HG03575 (cell line): ENCODE results near the gene AATF.

Experiments used
- ATAC-seq: cut with Tn5 transposase; IDR thresholded peaks from one replicate; pipeline ENCODE4 v1.9.1; 2021; ENCODE audit not compliant: unreplicated experiment, insufficient number of reproducible peaks, low FRiP score; ENCODE audit errors: extremely low read depth

The AATF gene

DNA sequence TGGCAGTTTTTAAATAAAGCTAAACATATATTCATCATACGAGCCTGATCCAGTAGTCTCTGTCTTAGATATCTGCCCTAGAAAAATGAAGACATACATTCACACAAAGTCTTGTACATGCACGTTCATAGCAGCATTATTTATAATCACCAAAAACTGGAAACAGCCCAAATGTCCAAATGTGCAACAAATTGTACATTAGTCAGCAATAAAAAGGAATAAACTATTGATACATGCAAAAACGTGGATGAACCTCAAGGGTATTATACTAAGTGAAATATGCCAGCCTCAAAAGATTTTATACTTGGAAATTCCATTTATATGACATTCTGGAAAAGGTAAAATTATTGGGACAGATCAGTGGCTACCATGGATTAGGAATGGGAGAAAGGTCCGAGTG is 22.8 kb downstream of the AATF start:
- no peak for ATAC-seq

DNA sequence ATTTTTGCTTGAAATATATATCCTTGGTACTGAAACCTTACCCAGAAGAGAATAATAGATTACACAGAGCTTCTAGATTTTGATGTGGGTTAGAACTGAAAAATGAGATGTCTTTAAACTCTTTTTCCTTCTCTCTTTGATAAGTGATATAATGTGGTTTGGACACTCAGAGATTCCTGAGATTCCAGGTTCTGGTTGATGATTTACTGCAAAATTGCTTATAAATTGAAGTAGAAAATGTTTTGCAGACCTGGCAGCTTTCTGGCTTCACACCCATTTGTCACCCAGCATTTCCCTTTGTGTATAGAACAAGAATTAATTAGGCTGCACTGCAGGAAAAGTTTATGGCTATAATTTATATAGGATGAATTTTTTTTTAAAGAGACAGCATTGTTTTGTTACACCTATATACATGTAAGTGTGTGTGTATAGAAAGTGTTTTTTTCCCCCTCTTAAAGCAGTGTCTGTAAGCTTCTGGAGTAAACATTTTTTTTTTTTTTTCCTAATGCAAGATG is 23.5 kb downstream of the AATF start:
- no peak for ATAC-seq

DNA sequence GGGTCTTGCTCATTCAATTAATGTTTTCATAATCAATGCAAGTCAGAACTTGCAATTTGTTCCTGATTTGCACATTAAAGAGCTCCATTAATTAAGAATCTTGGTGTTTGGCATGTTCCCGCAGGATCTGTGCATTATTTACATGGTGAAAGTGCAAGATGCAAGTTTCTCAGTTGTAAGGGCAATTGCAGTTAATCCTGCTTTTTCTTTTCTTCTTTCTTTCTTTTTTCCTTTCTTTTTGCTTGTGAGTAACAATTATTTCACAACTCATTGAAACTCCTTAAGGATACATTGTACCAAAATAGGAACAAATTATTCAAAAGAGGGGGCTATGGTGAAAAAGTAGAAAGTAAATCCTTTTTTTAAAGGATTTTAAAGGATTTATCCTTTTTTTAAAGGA is 24.2 kb downstream of the AATF start:
- no peak for ATAC-seq

DNA sequence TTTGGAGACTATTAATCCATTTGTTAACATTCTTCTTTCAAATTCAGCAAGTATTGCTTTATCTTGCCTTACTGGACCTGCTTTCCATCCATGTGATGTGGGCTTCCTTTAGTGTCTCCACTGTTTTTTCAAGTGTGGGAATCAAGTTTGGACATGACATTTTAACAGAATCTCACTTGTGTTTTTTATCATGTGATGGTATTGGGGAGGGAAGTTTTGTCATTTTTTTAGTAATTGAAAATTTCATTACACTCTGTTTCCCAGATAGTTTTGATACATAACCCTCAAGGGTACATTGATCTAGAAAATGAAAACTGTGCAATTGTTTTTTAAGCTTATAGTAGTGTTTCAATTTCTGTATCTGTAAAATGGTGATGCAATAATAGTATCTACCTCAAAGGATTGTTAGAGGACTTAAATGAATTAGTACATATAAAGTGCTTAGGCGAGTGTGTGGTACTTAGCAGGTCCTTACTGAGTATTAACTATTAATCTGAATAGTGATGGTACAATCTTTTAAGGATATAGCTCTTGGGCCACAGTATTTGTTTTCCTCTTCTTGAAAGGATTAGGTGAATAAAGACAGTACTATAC is 27.3 kb downstream of the AATF start:
- no peak for ATAC-seq

DNA sequence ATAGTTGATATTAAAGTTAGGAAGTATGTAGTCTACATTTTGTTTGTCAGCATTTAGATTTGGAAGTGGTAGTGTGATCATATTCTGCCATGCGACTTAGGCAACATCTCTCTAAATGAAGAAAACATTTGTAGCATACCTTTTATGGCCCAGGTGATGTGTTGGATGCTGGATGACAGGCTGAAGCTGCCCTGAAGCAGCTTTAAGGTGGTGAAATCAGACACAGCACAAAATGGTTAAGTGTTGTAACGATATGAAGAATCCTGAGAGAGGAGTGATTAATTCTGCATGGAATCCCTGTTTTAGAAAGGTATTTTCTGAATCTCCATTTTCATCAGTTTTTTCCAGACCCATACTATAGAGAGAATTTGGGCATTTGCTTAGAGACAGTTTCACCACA is 28.3 kb downstream of the AATF start:
- no peak for ATAC-seq

DNA sequence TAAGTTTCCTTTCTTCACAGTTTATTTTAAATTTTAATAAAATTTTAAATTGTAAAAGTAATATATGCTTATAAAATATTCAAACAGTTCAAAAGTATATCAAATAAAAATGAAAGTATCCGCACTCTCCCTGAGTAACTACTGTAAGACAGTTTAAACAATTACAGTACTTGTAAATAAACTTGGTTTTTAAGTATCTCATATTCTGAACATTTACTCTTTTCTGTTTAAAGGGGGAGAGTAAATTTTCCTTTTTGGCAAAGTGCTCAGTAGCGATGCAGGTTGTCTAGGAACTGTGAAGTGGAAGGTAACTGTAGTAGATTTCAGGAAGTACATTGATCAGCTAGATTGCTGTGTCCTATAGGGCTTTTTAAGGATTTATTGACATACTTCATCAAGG is 28.8 kb downstream of the AATF start:
- ATAC-seq = no peak

DNA sequence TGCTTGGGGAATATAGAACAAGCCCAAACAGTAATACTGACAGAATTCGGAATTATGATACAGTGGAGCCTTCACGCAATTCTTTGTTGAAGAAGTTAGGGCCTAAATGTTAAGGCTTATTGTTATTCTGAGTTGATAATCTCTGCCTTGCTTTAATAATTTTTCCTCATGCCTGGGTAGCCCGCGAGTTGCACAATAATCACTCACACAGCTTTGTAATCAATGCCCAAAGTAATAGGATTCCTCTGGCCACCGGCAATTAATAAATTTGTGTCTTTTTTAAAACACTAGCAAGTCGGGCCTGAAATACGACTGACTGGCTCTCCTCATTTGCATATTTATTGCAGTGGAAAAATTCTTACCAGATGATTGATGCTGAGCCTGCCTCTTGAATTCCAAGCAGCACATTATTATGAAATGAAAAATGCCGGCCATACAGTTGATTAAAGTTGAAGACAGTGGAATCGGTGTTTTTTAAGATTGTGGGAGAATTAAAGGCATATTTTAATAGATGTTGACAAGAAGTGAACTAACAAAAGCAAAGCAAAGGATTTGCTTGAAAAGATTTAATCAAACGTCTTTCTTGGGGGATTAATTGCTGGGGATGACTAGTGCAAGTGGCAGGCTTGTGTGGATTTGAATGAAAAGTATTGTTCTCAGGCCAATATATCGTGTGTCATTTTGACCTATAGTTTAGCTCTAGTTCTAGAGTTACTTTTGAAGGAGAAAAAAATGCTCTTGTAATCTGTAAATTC is 30.2 kb downstream of the AATF start:
- ATAC-seq = no peak

DNA sequence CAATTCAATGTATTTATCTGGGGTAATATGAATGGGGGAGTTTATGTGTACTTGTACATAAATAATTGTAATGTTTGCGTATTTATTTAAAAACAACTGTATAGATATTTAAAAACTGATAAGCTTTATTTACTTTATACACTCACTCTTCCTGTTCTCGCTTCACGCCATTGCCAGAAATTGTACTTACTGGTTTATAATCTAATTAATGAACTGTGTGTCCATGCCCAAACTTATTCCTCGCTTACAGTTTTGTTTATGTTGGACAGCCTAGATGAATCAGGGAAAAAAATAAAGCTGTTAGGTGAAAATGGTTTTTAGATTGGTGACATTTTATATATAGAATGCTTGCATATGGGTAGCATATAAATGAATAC is 30.8 kb downstream of the AATF start:
- no peak for ATAC-seq

DNA sequence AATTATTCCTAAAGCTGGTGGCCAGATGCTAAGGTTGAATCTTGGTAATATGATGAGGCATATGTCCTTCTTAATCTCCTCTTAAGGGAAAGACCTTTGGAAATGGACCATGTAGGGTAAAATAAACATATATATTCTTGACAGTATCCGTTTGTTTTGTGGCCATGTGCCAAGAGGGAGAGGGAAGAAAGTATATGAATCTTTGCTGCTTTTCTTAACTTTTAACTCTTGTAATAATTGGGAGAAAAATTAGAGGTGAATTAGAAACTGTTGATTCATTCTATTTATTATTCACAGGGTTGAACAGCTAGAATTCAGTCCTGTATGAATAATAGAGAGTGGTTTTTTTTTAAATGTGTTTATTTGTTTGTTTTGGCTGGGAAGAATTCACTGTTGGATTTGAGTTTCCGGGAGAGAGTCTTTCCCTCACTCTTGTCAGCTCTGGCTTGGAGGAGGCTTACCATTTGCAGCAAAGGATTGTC is 31.6 kb downstream of the AATF start:
- no peak for ATAC-seq

DNA sequence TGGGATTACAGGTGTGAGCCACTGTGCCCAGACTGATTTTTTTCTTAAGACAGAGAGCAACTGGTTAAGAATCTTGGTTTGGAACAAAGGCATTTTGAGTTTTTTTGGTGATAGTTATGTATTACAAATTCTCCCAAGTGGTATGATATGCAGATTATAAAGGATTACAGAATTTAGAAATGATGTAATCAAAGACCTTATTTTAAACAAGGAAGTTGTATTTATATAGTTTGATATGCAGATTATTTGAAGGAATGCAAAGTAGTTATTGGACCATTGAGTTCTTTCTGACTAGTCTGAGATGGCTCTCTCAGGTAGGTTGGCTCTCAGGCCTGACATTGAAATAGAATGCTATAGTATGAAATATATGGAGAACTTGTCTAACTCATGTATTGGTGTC is 34.9 kb downstream of the AATF start:
- no peak for ATAC-seq

DNA sequence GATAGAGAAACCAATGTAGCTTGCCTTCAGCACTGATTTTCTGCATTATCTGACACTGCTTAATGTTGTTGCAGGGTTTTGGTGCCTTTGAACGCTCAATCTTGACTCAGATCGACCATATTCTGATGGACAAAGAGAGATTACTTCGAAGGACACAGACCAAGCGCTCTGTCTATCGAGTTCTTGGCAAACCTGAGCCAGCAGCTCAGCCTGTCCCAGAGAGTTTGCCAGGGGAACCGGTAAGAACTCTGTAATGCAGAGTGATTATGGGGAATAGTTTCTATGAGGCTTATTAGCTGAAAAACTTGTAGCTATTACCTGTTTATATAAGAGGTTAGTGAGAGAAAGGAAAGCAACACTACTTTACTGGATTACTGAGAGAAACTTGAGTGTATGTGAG is 40.4 kb downstream of the AATF start:
- no peak for ATAC-seq

DNA sequence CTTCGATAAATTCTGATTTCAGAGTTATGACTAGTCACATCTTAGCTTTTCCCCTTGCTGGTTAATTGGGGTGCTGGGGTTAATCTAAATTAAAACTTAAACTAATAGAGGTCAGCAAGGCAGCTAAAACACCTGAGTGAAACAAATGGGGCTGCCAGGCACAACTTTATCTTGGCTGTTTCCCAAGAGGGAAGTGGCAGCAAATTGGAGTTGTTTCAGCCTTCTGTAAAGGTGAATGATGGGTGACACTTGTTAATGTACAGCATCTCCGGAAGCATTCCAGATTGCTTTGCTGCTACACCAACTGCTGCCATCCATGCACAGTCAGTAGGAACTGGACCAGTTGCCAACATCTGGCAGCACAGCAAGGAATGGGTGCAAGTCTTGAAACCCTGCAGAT is 43.9 kb downstream of the AATF start:
- no peak for ATAC-seq

DNA sequence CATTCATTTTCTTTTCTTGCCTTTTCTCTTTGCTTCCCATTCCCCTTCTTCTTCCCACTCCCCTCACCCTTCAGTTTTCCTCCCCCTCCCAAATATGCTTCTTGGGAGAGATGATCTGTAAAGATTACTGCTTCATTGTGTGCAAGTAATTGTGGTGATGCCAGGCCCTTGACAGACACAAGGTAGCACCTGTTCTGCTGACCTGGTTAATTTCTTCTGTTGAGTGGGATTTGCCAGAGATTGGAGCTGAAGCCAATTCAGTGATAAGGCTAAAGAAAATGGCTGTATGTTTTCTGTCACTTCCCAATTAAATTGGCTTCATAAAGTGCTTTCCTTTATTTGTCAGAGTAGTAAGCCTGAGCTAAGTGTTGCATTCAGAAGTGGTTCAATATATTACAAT is 44.5 kb downstream of the AATF start:
- no peak for ATAC-seq

DNA sequence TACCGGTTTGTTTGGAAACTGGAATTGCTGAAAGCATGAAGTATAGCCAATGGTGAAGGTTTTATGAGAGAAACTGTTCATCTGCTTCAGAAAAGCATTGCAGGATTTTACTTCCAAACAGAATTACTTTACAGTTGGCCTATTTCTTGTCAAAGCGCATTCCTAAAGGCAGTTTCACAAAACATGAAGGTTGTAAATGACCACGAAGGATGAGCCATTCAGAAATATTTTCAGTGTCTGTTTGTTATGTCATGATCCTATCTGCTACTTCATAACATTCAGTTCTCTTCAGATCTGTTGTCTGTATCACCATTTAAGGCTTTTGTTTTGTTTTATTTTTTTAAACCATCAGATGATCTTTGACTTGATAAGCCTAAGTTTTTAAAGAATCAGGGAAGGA is 45.7 kb downstream of the AATF start:
- ATAC-seq = no peak

DNA sequence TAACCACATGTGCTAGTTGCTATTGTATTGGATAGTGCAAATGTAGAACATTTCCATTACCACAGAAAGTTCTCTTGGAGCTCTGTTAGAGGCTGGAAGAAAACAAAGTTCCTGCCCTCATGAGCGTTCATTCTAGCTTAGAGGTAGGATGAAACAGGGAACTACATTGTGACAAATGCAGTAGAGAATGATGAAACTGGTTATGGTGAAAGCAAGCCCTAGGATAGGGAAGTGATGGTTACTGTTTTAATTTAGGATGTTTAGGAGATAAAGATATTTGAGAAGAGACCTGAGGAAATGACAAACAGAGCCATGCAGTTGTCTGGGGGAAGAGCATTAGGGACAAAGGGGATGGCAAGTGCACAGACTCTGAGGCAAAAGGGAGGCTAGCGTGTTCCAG is 50.7 kb downstream of the AATF start:
- ATAC-seq = no peak

DNA sequence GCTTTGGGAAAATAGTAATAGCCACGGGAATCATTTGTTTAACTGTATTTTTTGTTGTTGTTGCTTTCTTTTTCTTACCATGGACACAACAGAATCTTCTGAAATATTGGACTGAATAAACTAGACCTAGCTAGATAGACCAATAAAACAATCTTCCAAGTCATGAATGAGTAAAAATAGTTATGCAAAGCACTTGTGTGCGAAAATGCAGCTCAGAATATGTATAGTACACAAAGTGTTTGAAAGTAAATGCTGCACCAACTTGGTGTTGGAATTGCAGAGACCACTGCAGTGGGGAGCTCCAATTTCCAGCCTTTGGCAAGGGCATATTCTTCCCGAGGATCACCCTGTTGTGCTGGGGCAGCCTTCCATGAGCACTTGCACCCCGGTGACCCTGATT is 68.0 kb downstream of the AATF start:
- ATAC-seq = no peak

DNA sequence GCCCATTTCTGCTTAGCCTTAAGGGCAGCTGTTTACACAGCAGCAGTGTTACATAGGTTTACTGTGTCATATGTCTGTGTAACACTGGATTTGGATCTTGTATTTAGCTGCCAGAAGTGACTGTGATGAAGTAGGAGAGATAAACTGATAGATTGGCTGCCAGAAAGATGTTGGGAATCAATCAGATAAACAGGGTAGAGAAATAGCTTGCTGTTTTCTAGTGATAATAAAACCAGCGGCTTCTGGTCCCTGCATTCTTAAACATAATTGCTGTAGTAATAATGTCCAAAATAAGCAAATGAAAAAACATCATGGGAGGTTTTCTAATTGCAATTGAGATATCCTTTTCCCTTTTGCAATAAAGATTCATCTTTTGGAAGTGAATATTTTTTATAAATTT is 68.7 kb downstream of the AATF start:
- ATAC-seq = no peak

DNA sequence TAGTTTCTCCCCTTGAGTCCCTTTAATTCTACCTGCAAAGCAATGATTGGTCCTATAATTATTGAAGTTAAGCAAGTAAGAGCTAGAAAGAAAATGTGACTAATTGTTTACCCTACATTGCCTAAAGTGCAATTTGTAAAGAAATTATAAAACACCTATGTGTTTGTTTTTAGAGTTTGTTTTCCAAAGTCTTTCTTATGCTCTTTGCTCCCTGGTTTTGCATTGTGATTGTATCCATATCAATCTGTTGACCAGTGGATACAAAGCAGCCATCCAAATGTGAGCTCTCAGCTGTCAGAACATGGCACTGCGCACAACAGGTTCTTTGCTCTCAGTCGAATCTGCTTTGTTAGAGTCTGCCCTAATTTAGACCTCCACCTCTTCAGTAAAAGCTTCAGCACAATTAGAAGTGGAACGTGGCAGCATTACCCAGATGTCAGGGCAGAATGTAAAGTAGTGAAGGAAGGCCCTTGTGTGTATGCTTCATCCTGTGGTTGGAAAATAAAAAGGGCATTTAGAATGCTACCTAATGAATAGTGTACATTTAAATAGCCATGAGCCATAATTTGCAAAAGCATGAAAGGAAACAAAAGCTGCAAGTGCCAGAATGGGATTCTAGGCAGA is 70.5 kb downstream of the AATF start:
- no peak for ATAC-seq

DNA sequence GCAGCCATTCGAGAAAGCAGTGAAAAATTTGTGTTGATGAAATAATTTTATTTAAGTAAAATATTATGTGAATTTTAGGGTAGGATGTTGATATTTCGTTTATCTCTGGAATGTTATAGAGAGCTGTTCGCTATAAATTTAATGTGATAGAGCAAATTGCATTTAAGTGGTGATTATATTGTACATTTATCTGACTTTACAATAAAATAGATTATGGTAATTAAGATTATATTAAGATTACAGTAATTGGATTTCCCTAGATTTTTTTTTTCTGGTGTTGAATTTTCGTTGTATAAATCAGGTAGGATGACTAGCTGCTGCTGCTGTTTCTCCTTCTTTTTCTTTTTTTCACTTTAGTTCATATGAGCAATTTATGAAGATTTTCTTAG is 71.0 kb downstream of the AATF start:
- no peak for ATAC-seq

DNA sequence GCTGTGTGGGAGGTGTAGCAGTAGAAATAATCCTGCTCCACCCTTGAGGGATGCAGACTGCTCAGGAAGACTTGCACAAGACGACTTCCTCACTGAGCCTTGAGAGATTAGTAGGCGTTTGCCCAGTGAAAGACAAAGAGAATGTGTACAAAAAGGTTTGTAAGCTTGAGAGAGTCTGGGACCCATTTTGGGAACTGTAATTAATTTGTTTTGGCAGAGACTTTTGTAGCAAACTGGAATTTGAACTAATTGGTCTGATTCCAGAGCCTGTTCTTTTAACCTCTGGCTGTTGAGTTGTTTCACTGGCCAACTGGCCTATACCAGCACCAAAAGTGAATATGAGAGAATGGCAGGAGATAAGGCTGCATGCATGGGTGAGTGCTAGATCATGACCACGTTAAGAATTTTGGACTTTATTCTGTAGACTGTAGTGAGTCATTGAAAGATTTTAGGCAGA is 75.5 kb downstream of the AATF start:
- no peak for ATAC-seq
